ENCODE results near the gene EIF2S1. TPM values are rescaled to one million over a fixed set of nuclear protein-coding genes. Genes with fewer than 3 reads are reported as not detected.

Gene EIF2S1
- total RNA-seq, 2 experiments from 2014 or later = 145 to 189 TPM

Other genes with a start within 250 kb of the EIF2S1 start
- gene GARIN2, start 170.9 kb upstream of the EIF2S1 start, total RNA-seq = not detected
- gene PALS1, start 118.9 kb upstream of the EIF2S1 start, total RNA-seq = 1 to 10 TPM; 4.9 to 5.5 TPM
- 10 to 100 TPM; 32.4 to 33.5 TPM for gene ATP6V1D, start 524 bp upstream of the EIF2S1 start, total RNA-seq
- under 1 TPM in 1 of 2 experiments, not detected in 1; 0.44 TPM for gene PLEK2, start 51.8 kb downstream of the EIF2S1 start, total RNA-seq
- 1 to 10 TPM; 5.1 to 7.0 TPM for gene TMEM229B, start 128.4 kb downstream of the EIF2S1 start, total RNA-seq
- under 1 TPM; 0.19 to 0.79 TPM for gene PLEKHH1, start 173.0 kb downstream of the EIF2S1 start, total RNA-seq
- gene PIGH, start 239.9 kb downstream of the EIF2S1 start, total RNA-seq = 10 to 100 TPM; 16.3 to 17.1 TPM

All from activated CD8-positive, alpha-beta memory T cell treated with anti-CD3 and anti-CD28 coated beads, Interleukin-2, amount 10 ng/mL, durations not matched to agents 7 days and 5 days (primary cell).